Neural cell (in vitro differentiated cells): ENCODE measurements around the gene KRTAP5-4.

Experiments
- EP300 ChIP-seq: fragments of 450-650 bp; conservative IDR thresholded peaks from 2 replicates; pipeline ENCODE4 v1.6.1; 2014; ENCODE audit warnings: antibody characterized with exemption, mild to moderate bottlenecking, moderate library complexity; ENCODE audit not compliant: poor library complexity, severe bottlenecking
- EZH2 ChIP-seq: fragments of 200-600, 300-800 bp; shearing (Covaris generic), sonication (generic); IDR thresholded peaks from 2 replicates; pipeline ENCODE4 v1.6.1; 2014; ENCODE audit warnings: antibody characterized with exemption, low read length, borderline replicate concordance, mild to moderate bottlenecking; ENCODE audit not compliant: insufficient read depth, poor library complexity, severe bottlenecking
- MXI1 ChIP-seq: fragments of 450-650 bp; conservative IDR thresholded peaks from 2 replicates; pipeline ENCODE4 v1.6.1; 2014; ENCODE audit warnings: antibody characterized with exemption, mild to moderate bottlenecking; ENCODE audit not compliant: poor library complexity, severe bottlenecking
- POLR2AphosphoS5 ChIP-seq: IDR thresholded peaks from 2 replicates; pipeline ENCODE4 v1.6.1; 2012
- RAD21 ChIP-seq: fragments of 450-650 bp; conservative IDR thresholded peaks from 2 replicates; pipeline ENCODE4 v1.6.1; 2014; ENCODE audit warnings: antibody characterized with exemption, mild to moderate bottlenecking, moderate library complexity
- SMC3 ChIP-seq: fragments of 450-650 bp; conservative IDR thresholded peaks from 2 replicates; pipeline ENCODE4 v1.6.1; 2014; ENCODE audit warnings: antibody characterized with exemption, mild to moderate bottlenecking, moderate library complexity; ENCODE audit not compliant: poor library complexity
- TAF1 ChIP-seq: IDR thresholded peaks from 2 replicates; pipeline ENCODE4 v1.6.1; 2012; ENCODE audit warnings: low read depth
- TF ChIP-seq, protein P1 (sequence below): fragments of 450-650 bp; IDR thresholded peaks from 2 replicates; pipeline ENCODE4 v1.5.1; 2014; ENCODE audit warnings: antibody characterized with exemption, mild to moderate bottlenecking, moderate library complexity; ENCODE audit not compliant: poor library complexity, severe bottlenecking
- TF ChIP-seq, protein P2 (sequence below): IDR thresholded peaks from 2 replicates; pipeline ENCODE4 v1.6.1; 2012; ENCODE audit warnings: borderline replicate concordance

DNA sequence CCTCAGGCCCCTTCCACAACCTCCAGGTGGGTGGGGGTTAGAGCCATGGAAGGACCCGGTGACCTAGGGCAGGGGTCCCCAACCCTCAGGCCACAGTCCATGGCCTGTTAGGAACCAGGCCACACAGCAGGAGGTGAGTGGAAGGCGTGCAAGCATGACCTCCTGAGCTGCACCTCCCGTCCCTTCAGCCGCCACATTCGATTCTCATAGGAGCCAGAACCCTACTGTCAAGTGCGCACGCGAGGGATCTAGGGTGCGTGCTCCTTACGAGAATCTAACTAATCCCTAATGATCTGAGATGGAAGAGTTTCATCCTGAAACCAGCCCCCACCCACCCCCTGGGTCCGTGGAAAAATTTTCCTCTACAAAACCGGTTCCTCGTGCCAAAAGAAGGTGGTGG is 3.6 kb upstream of the KRTAP5-4 start:
- TF ChIP-seq POLR2AphosphoS5 (no peak), EZH2 (no peak), TAF1 (no peak), EP300 (no peak), SMC3 (no peak), MXI1 (no peak), RAD21 (no peak)
- TF ChIP-seq, protein P1, sequence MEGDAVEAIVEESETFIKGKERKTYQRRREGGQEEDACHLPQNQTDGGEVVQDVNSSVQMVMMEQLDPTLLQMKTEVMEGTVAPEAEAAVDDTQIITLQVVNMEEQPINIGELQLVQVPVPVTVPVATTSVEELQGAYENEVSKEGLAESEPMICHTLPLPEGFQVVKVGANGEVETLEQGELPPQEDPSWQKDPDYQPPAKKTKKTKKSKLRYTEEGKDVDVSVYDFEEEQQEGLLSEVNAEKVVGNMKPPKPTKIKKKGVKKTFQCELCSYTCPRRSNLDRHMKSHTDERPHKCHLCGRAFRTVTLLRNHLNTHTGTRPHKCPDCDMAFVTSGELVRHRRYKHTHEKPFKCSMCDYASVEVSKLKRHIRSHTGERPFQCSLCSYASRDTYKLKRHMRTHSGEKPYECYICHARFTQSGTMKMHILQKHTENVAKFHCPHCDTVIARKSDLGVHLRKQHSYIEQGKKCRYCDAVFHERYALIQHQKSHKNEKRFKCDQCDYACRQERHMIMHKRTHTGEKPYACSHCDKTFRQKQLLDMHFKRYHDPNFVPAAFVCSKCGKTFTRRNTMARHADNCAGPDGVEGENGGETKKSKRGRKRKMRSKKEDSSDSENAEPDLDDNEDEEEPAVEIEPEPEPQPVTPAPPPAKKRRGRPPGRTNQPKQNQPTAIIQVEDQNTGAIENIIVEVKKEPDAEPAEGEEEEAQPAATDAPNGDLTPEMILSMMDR = no peak
- TF ChIP-seq, protein P2, sequence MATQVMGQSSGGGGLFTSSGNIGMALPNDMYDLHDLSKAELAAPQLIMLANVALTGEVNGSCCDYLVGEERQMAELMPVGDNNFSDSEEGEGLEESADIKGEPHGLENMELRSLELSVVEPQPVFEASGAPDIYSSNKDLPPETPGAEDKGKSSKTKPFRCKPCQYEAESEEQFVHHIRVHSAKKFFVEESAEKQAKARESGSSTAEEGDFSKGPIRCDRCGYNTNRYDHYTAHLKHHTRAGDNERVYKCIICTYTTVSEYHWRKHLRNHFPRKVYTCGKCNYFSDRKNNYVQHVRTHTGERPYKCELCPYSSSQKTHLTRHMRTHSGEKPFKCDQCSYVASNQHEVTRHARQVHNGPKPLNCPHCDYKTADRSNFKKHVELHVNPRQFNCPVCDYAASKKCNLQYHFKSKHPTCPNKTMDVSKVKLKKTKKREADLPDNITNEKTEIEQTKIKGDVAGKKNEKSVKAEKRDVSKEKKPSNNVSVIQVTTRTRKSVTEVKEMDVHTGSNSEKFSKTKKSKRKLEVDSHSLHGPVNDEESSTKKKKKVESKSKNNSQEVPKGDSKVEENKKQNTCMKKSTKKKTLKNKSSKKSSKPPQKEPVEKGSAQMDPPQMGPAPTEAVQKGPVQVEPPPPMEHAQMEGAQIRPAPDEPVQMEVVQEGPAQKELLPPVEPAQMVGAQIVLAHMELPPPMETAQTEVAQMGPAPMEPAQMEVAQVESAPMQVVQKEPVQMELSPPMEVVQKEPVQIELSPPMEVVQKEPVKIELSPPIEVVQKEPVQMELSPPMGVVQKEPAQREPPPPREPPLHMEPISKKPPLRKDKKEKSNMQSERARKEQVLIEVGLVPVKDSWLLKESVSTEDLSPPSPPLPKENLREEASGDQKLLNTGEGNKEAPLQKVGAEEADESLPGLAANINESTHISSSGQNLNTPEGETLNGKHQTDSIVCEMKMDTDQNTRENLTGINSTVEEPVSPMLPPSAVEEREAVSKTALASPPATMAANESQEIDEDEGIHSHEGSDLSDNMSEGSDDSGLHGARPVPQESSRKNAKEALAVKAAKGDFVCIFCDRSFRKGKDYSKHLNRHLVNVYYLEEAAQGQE = no peak
